Karpas-422 (cell line): ENCODE results near the gene EIF4G1. TPM values are rescaled to one million over a fixed set of nuclear protein-coding genes. Genes with fewer than 3 reads are reported as not detected.

Experiments used
- DNase-seq: peaks from one replicate; pipeline ENCODE4 v3.0.0-alpha.2; 2015
- H2AFZ ChIP-seq: fragments of 200-600 bp; sonication (generic); 2 replicates; pipeline ENCODE4 v1.6.1; 2014; ENCODE audit warnings: antibody characterized with exemption, low read length, mixed read lengths
- H3K27ac ChIP-seq: fragments of 200-600 bp; sonication (generic); 2 replicates; pipeline ENCODE4 v1.5.1; 2014; ENCODE audit warnings: mild to moderate bottlenecking, low read length, moderate library complexity
- H3K27me3 ChIP-seq: fragments of 200-600 bp; sonication (generic); 2 replicates; pipeline ENCODE4 v1.6.1; 2014; ENCODE audit warnings: low read length, mixed read lengths
- H3K36me3 ChIP-seq: fragments of 200-600 bp; sonication (generic); 2 replicates; pipeline ENCODE4 v1.6.1; 2014; ENCODE audit warnings: low read length, mixed read lengths; ENCODE audit not compliant: insufficient read depth
- H3K4me1 ChIP-seq: fragments of 200-600 bp; sonication (generic); 2 replicates; pipeline ENCODE4 v1.6.1; 2014; ENCODE audit warnings: mild to moderate bottlenecking, low read length, mixed read lengths
- H3K4me2 ChIP-seq: fragments of 200-600 bp; sonication (generic); 2 replicates; pipeline ENCODE4 v1.6.1; 2014; ENCODE audit warnings: low read length, low read depth, mild to moderate bottlenecking; ENCODE audit not compliant: poor library complexity, severe bottlenecking
- H3K4me3 ChIP-seq: fragments of 200-600 bp; sonication (generic); 2 replicates; pipeline ENCODE4 v1.5.1; 2014; ENCODE audit warnings: mild to moderate bottlenecking, antibody characterized with exemption, low read length, mixed read lengths
- H3K79me2 ChIP-seq: fragments of 200-600 bp; sonication (generic); 2 replicates; pipeline ENCODE4 v1.6.1; 2014; ENCODE audit warnings: mild to moderate bottlenecking, low read length, mixed read lengths
- H3K9ac ChIP-seq: fragments of 200-600 bp; sonication (generic); 2 replicates; pipeline ENCODE4 v1.6.0; 2014; ENCODE audit warnings: low read length
- H3K9me2 ChIP-seq: fragments of 200-600 bp; sonication (generic), shearing (Covaris generic); replicated peaks from 2 replicates; pipeline ENCODE4 v1.6.0; 2014; ENCODE audit warnings: mild to moderate bottlenecking, low read length, moderate library complexity; ENCODE audit not compliant: insufficient read depth
- H3K9me3 ChIP-seq: fragments of 300-700, 200-600 bp; sonication (generic); 2 replicates; pipeline ENCODE4 v1.6.1; 2014; ENCODE audit warnings: low read length, mixed read lengths
- H4K20me1 ChIP-seq: fragments of 200-600 bp; sonication (generic); 2 replicates; pipeline ENCODE4 v1.6.1; 2014; ENCODE audit warnings: mild to moderate bottlenecking, antibody characterized with exemption, low read length, low read depth; ENCODE audit not compliant: insufficient read depth
- total RNA-seq: library from RNA; depleted of rRNA; stranded (reverse); fragments of >200 nt; shearing (Covaris generic); gene quantifications from 2 replicates; pipeline ENCODE4 v1.2.3, GENCODE V29; 2014; ENCODE audit warnings: low replicate concordance

The EIF4G1 gene
- total RNA-seq, 1 experiment from 2014 or later = 177 TPM

GRCh38 chr3:184377374-184377773 lies 63.0 kb downstream of the EIF4G1 start:
- Histone ChIP-seq H3K9me2 (no peaks in the 10 kb centered on the region), H3K4me3 (peak overlapping the region; percentile 81), H3K4me2 (peak overlapping the region; percentile 91), H3K27ac (peak overlapping the region; percentile 34; the same call in 1 of the 2 replicates), H3K79me2 (peaks cover 35% of the 10 kb centered on the region), H3K9ac (peak overlapping the region; percentile 85), H2AFZ (peak overlapping the region; percentile 32; the same call in 1 of the 2 replicates), H3K9me3 (no peaks in the 10 kb centered on the region), H3K4me1 (peaks cover 29% of the 10 kb centered on the region), H3K36me3 (peaks cover 8% of the 10 kb centered on the region), H4K20me1 (no peaks in the 10 kb centered on the region), H3K27me3 (no peaks in the 10 kb centered on the region)
- peak; percentile 66 for DNase-seq

GRCh38 chr3:184377882-184378445 lies 63.6 kb downstream of the EIF4G1 start, which contains the start of gene THPO:
TSS of gene THPO (minus strand) at chr3:184378207. CDS start at chr3:184376259, 1,948 bp downstream.
- Histone ChIP-seq H3K36me3 (peaks cover 8% of the 10 kb centered on the region), H2AFZ (peak within 1 kb of the TSS; percentile 32), H4K20me1 (no peaks in the 10 kb centered on the region), H3K4me2 (peak within 1 kb of the TSS; percentile 91), H3K27ac (peak within 1 kb of the TSS; percentile 36; the same call in 1 of the 2 replicates), H3K9me3 (no peaks in the 10 kb centered on the region), H3K9me2 (no peaks in the 10 kb centered on the region), H3K4me3 (peak within 1 kb of the TSS; percentile 81), H3K4me1 (peaks cover 29% of the 10 kb centered on the region), H3K9ac (peak within 1 kb of the TSS; percentile 85), H3K27me3 (no peaks in the 10 kb centered on the region), H3K79me2 (peaks cover 35% of the 10 kb centered on the region)
- DNase-seq = peak; percentile 95

GRCh38 chr3:184378651-184379357 lies 64.4 kb downstream of the EIF4G1 start:
- H3K36me3 ChIP-seq = peaks cover 13% of the 10 kb centered on the region
- peak overlapping the region; percentile 36; the same call in 1 of the 2 replicates for H3K27ac ChIP-seq
- peak overlapping the region; percentile 91 for H3K4me2 ChIP-seq
- H3K9me2 ChIP-seq = no peaks in the 10 kb centered on the region
- no peaks in the 10 kb centered on the region for H3K27me3 ChIP-seq
- no peaks in the 10 kb centered on the region for H3K9me3 ChIP-seq
- peak overlapping the region; percentile 32; the same call in 1 of the 2 replicates for H2AFZ ChIP-seq
- H3K4me3 ChIP-seq = peak overlapping the region; percentile 81
- H3K9ac ChIP-seq = peak overlapping the region; percentile 85
- DNase-seq = no peak
- peaks cover 35% of the 10 kb centered on the region for H3K79me2 ChIP-seq
- peaks cover 29% of the 10 kb centered on the region for H3K4me1 ChIP-seq
- no peaks in the 10 kb centered on the region for H4K20me1 ChIP-seq

- no peak within 1 kb of the TSS for H3K27ac ChIP-seq
- H4K20me1 ChIP-seq = no peaks in the 10 kb centered on the region
- H3K9me2 ChIP-seq = no peaks in the 10 kb centered on the region
- no peaks in the 10 kb centered on the region for H3K27me3 ChIP-seq
- H3K4me1 ChIP-seq = peaks cover 29% of the 10 kb centered on the region
- peak within 1 kb of the TSS; percentile 81 for H3K4me3 ChIP-seq
- peaks cover 13% of the 10 kb centered on the region for H3K36me3 ChIP-seq
- peak within 1 kb of the TSS; percentile 85 for H3K9ac ChIP-seq
- H2AFZ ChIP-seq = no peak within 1 kb of the TSS
- H3K9me3 ChIP-seq = no peaks in the 10 kb centered on the region
- DNase-seq = no peak
- H3K4me2 ChIP-seq = peak within 1 kb of the TSS; percentile 91
- H3K79me2 ChIP-seq = peaks cover 35% of the 10 kb centered on the region
These were observed 65.2 kb downstream of the EIF4G1 start, which contains the start of gene CHRD for GRCh38 chr3:184379358-184380184. TSS of gene CHRD (plus strand) at chr3:184380054. CDS start at chr3:184380319, 265 bp downstream.

GRCh38 chr3:184380185-184380626 lies 65.8 kb downstream of the EIF4G1 start:
- H3K9me3 ChIP-seq = no peaks in the 10 kb centered on the region
- H3K27me3 ChIP-seq = no peaks in the 10 kb centered on the region
- DNase-seq = no peak
- H3K9me2 ChIP-seq = no peaks in the 10 kb centered on the region
- no peak overlapping the region for H2AFZ ChIP-seq
- no peak overlapping the region for H3K27ac ChIP-seq
- peaks cover 11% of the 10 kb centered on the region for H3K36me3 ChIP-seq
- H3K9ac ChIP-seq = no peak overlapping the region
- H3K4me3 ChIP-seq = no peak overlapping the region
- H3K4me1 ChIP-seq = peaks cover 29% of the 10 kb centered on the region
- no peak overlapping the region for H3K4me2 ChIP-seq
- peaks cover 35% of the 10 kb centered on the region for H3K79me2 ChIP-seq
- no peaks in the 10 kb centered on the region for H4K20me1 ChIP-seq

- H3K36me3 ChIP-seq = peaks cover 6% of the 10 kb centered on the region
- no peaks in the 10 kb centered on the region for H3K9me3 ChIP-seq
- H3K27ac ChIP-seq = no peak overlapping the region
- no peaks in the 10 kb centered on the region for H4K20me1 ChIP-seq
- no peaks in the 10 kb centered on the region for H3K27me3 ChIP-seq
- peaks cover 32% of the 10 kb centered on the region for H3K79me2 ChIP-seq
- H2AFZ ChIP-seq = no peak overlapping the region
- H3K9me2 ChIP-seq = no peaks in the 10 kb centered on the region
- H3K4me2 ChIP-seq = no peak overlapping the region
- no peak overlapping the region for H3K9ac ChIP-seq
- no peak overlapping the region for H3K4me3 ChIP-seq
- DNase-seq = no peak
- peaks cover 29% of the 10 kb centered on the region for H3K4me1 ChIP-seq
These were observed 66.3 kb downstream of the EIF4G1 start for GRCh38 chr3:184380627-184381260.

GRCh38 chr3:184381261-184382224 lies 67.1 kb downstream of the EIF4G1 start:
- no peak for DNase-seq
- H3K9me3 ChIP-seq = no peaks in the 10 kb centered on the region
- no peaks in the 10 kb centered on the region for H4K20me1 ChIP-seq
- H3K4me1 ChIP-seq = peaks cover 22% of the 10 kb centered on the region
- H3K9ac ChIP-seq = no peak overlapping the region
- H3K79me2 ChIP-seq = peaks cover 26% of the 10 kb centered on the region
- no peak overlapping the region for H3K4me3 ChIP-seq
- 0 out of 2 replicates have a peak, but pooled peaks cover 4% of the 10 kb centered on the region for H3K36me3 ChIP-seq
- no peak overlapping the region for H2AFZ ChIP-seq
- H3K27me3 ChIP-seq = no peaks in the 10 kb centered on the region
- no peaks in the 10 kb centered on the region for H3K9me2 ChIP-seq
- H3K27ac ChIP-seq = no peak overlapping the region
- H3K4me2 ChIP-seq = no peak overlapping the region
